Epithelial cell of prostate (primary cell): Measurements from ENCODE around the gene LINC01488.

Experiments
- DNase-seq: peaks from one replicate; pipeline ENCODE4 v3.0.0-alpha.2; 2011; ENCODE audit warnings: low read depth, low spot score
- H3K27ac ChIP-seq: fragments of 450-650 bp; 2 replicates; pipeline ENCODE4 v1.5.1; 2017; ENCODE audit warnings: mild to moderate bottlenecking

LINC01488 gene

GRCh38 chr11:69462106-69462951 lies 19.1 kb upstream of the LINC01488 start:
- no peak overlapping the region for H3K27ac ChIP-seq
- no peak for DNase-seq

- no peak for DNase-seq
- H3K27ac ChIP-seq: no peak overlapping the region
These were observed 18.1 kb upstream of the LINC01488 start for GRCh38 chr11:69463181-69463994.

GRCh38 chr11:69463995-69464960 lies 17.2 kb upstream of the LINC01488 start:
- H3K27ac ChIP-seq: no peak overlapping the region
- DNase-seq: no peak

GRCh38 chr11:69465236-69466000 lies 16.0 kb upstream of the LINC01488 start:
- no peak overlapping the region for H3K27ac ChIP-seq
- no peak for DNase-seq

GRCh38 chr11:69466039-69466438 lies 15.4 kb upstream of the LINC01488 start:
- DNase-seq: no peak
- H3K27ac ChIP-seq: no peak overlapping the region

- no peak overlapping the region for H3K27ac ChIP-seq
- DNase-seq: no peak
These were observed 14.3 kb upstream of the LINC01488 start for GRCh38 chr11:69467196-69467595.

GRCh38 chr11:69467646-69468045 lies 13.8 kb upstream of the LINC01488 start:
- H3K27ac ChIP-seq: no peak overlapping the region
- no peak for DNase-seq

- no peak overlapping the region for H3K27ac ChIP-seq
- no peak for DNase-seq
These were observed 13.2 kb upstream of the LINC01488 start for GRCh38 chr11:69468221-69468620.

GRCh38 chr11:69468911-69469885 lies 12.3 kb upstream of the LINC01488 start:
- no peak for DNase-seq
- no peak overlapping the region for H3K27ac ChIP-seq

- no peak overlapping the region for H3K27ac ChIP-seq
- no peak for DNase-seq
These were observed 11.2 kb upstream of the LINC01488 start for GRCh38 chr11:69470301-69470700.

GRCh38 chr11:69470793-69471728 lies 10.4 kb upstream of the LINC01488 start:
- H3K27ac ChIP-seq: no peak overlapping the region
- no peak for DNase-seq

- DNase-seq: no peak
- no peak overlapping the region for H3K27ac ChIP-seq
These were observed 9.5 kb upstream of the LINC01488 start for GRCh38 chr11:69471729-69472540.

- no peak for DNase-seq
- no peak overlapping the region for H3K27ac ChIP-seq
These were observed 8.8 kb upstream of the LINC01488 start for GRCh38 chr11:69472541-69473275.

- no peak for DNase-seq
- H3K27ac ChIP-seq: no peak overlapping the region
These were observed 8.1 kb upstream of the LINC01488 start for GRCh38 chr11:69473276-69473845.

GRCh38 chr11:69474736-69475135 lies 6.7 kb upstream of the LINC01488 start:
- DNase-seq: no peak
- no peak overlapping the region for H3K27ac ChIP-seq
